SKM-1 (cell line): ENCODE measurements around the gene SLC48A1.
"Not testable (repeated sequence)": the region's sequence is repeated elsewhere in the genome, so short reads cannot be mapped to it uniquely, and the experiment has no call there.

Experiments
- DNase-seq: peaks from one replicate; lab custom pipeline; 2025; ENCODE audit not compliant: unreplicated experiment; lab: John Stamatoyannopoulos, UW

Gene SLC48A1

DNA sequence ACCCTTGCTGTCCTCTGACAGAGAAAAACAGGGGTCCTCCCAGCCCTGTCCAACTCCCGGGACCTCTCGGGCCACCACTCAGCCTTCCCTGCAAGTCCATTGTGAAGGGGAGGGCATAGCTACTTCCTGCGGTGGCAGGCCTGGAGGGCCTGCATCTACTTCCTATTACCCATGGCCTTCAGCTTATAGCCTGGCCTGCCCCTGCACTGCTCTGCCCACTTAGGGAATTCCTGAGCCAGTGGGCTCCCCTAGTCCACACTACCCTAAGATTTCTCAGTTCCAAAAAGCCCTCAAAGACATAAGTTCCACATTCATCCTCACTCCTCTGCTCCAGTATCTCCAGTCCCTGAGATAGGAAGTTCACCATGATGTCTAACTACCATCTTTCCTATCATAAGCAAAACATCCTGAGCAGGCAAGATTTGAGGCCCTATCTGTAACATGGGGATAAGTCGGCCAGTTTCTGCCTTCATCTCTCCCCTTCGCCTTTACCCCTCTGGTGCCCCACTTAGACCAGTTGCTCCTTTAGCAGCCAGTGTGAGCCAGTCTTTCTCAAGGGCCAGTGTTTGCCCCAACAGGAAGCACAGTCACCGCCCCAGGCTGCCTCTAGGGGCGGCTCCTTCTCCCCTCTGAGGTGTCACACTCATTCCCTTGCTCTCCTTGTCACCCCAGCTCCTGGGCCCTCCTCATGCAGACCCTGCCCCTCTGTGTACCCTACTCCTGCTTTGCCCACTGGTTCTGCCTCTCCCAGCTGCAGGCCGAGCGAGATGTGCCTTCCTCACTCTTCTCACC, 35.7 kb downstream of the SLC48A1 start:
- no peak for DNase-seq

DNA sequence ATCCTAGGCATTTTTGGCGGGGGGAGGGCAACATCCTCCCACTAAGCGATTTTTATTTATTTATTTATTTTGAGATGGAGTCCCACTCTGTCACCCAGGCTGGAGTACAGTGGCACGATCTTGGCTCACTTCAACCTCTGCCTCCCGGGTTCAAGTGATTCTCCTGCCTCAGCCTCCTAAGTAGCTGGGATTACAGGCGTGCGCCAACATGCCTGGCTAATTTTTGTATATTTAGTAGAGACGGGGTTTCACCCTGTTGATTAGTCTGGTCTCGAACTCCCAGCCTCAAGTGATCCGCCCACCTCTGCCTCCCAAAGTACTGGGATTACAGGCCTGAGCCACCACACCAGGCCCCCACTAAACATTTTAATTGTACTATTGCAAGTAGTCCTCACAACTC, 36.5 kb downstream of the SLC48A1 start:
- not testable (repeated sequence) for DNase-seq

DNA sequence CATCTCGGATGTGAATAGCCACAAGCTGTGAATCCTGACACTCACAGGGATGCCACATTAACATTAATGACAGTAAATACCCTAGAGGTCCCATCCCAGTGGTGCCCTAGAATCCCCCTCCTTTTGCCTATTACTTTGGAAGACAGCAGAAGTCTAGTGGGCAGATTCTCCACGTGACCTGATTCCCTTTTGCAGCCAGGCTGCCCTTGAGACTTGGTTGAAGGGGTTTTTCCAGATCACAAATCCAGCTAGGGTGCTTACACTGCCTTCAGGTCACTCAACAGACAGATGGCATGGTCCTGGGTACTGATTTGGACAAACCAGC, 38.0 kb downstream of the SLC48A1 start:
- no peak for DNase-seq

DNA sequence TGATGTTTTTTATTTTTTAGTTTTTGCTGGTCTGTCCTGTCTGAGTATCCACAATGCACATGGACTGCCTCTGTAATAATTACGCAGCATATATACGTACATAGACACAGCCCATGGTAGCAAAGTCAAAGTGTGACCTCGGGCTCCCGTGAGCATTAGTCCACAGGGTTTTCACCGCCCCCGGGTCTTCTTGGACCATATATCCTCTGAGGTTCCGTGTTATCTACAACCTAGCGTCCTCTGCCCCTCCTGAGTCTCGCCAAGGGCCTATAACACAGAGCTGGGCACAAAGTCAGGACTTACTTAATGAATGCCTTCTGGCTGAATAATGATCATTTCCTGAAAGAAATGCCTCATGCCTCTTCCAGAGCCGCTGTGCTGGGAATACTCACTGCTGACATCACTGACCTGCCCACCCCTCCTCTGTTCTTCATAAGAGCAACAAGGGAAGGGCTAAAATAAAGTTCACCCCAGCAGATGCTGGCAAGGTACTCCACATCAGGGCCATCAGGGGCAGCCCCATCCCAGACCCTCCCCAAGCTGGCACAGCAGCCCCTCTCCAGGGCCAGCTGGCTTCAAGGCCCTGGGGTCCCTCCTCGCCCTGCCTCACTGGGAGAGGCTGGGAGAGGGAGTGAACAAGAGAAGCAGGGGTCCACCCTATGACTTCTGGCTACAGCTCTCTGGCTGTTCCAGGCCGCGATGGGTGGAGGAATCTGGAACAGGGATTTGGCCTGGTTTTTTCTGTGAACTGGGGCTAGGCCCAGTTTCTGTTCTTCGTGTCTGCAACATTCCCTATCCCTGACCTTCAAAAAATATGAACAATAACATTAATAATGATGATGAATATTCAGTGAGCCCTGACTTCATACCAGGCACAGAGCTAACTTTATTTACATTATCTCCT, 38.8 kb downstream of the SLC48A1 start:
- DNase-seq, result no peak

DNA sequence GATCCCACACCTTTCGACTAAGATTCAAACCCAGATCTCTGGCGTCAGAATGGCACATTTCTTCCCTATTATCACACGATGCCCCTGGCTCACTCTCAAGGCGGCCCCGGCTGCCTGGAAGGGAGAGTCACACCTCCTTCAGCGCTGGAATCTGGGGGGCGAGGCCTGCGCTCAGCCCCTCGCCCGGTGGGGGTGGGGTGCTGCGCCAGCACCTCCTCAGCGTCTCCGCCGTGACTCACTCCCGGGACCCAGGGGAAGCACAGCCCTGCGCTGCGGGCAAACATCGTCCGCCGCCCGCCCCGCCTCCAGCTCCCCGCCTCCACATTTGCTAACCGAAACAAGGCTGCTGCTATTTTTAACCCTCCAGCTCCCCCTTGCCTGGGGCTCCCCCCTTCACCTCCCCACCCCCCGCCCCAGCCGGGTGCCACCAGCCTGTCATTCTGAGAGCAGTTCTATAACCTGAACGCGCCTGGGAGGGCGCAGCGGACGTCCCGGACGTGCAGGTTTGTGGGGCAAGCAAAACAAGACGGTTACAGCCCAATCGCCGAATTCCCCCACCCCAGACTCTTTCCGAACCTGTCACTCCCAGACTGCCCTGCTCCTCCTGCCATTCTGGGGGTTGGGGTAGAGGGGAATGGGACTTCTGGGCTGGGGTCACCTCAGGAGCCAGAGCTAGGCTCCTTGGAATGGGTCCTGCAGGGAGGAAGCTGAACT, 39.9 kb downstream of the SLC48A1 start:
- peak; percentile 19 for DNase-seq

DNA sequence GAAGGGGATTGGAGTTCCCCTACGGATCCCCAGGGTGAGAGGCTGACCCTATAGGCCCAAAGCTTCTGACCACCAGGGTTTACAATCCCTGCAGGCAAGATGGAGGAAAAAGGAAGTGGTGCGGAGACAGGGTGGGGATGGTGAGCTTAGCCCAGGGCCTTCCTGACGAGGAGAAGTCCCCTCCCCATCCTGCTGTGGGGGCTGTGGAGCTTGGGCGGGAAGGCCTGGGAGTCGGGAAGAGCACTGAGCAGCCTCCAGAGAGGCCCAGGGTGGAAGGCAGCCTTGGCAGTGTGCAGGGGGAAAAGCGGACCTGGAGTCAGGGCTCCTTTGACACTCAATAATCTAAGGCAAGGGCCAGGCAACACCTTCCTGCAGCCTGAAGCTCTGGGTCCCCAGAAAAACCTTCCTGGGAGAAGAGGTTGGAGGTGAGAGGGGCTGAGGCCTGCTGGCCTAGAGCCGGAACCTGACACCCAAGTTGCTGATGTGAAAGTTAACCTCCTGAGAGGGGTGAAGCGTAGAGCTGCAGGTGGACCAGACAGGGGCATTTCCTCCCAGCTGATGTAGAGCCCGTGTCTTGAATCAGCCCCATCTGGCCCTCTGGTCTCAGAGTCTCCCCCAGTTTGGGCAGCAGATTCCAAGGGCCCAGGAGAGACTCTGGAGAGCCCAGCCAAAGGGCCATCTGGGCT, 40.6 kb downstream of the SLC48A1 start:
- no peak for DNase-seq

DNA sequence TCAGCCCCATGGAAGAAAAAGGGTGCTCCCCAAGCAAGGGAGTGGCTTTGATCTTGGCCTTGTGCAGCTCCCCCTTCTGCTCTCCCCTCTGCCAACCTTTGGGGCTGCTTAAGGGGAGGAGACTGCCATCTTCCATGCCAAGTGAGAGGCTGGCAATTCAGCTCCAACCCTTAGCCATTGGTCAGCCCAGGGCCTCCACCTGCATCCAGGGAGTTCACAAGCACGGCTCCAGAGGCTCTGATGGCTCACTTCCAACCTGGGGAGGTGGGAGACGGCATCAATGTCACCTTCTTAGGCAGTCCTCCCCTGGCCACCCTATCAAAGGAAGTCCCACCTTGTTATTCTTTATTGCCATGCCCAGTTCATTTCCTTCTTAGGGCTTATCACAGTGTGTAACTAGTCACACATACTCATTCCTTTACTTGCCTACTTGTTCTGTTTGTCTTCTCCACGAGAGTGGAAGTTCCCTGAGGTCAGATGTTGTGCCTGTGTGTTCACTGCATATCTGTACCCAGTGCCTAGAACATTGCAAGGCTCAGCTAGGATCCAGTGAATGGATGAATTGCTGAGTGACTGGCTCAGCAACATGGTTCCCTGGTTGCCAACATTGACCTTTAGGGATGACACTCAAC, 41.6 kb downstream of the SLC48A1 start:
- no peak for DNase-seq

DNA sequence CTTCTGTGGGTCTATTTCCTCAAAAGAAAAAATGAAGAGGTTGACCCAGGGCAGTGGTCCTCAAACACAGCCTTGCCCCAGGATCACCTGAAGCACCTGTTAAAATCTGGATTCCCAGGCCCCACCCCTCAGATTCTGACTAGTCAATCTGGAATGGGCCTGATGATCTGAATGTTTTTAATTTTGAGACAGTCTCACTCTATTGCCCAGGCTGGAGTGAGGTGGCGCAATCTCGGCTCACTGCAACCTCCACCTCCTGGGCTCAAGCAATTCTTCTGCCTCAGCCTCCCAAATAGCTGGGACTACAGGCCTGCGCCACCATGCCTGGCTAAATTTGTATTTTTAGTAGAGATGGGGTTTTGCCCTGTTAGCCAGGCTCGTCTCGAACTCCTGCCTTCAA, 42.4 kb downstream of the SLC48A1 start:
- not testable (repeated sequence) for DNase-seq

DNA sequence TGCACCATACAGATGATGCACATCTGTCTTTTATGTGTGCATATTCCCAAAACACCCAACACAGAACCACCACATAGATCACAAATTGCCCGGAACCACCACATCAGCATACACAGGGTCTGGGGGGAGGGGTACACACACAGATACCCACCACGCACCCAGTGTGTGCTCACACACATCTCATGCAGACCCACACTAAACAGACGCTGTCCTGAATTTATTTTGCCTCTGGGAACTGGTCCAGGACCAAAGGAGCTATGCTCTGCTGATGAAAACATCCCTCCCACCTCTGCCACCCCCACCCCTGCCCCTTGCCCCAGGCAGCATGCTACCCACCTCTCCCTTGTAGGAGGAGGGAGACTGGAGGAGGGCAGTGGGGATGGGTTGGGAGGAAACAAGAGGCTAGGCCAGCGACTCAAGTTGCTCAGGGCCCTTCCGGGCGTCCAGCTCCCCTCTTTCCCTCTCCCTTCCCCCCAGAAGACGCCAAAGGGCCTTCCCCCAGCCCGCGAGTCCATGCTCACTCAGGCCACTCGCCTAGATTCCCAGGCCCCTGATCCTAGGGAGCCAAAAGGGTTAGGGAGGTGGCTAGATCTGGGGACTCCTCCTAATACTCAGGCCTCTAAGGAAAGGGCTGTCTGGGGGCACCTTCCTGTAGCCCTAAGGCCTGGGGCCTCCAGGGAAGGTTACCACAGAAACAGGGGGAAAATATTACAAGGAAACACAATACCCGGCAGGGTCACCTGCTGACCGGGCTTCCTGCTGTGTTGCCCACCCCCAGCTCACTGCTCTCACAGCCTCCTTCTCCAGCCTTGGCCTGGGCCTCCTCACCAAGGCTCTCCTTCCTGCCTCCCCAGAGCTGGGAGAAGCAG, 43.6 kb downstream of the SLC48A1 start:
- DNase-seq, result no peak

DNA sequence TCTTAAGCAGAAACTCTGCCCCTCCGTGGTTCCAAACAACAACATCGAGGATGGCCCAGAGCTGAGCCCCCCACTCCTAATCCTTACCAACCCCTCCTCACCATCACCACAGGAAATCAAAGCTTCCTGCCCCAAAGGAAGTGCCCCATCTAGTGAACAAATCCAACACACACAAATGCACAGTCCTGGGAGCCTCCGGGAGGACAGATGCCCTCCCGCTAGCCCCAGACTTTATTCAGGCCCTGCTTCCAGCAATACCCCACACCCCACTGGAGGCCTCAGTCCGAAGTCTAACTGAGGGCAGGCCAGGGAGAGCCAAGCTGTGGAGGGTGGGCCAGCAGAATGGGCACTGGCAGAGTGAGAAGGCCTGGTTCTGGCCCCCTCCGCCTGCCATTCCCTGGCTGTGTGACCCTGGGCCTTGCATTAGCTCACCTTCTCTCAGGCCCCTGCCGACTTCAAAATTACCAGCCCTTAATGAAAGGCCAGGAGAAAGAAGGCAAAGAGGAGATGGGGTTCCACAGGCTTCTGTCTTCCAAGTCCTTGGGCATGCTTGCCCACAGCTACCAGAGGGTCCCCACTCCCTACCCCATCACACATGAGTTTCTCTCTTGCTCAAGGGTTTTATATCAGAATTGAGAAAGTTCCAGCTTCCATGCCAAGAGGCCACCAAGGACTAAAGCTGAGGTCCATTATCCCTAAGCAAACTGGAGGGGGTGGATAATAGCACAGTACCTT, 44.4 kb downstream of the SLC48A1 start:
- DNase-seq, result no peak

DNA sequence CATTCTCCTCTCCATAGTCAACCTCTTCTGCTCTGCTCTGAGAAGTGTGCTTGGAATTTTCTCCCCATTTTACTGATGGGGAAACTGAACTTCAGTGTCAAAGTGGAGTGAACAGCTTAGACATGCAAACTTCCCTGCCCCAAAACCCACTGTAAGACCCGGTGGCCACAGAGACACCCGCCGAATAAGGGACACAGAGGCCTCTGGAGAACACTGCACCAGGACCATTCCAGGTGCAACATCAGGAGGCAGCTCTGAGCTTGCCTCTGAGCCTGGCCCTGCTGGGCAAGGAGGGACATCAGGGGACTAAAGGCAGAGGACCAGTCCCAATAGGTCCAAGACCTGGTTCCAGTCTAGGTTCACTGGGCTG, 45.0 kb downstream of the SLC48A1 start:
- no peak for DNase-seq

DNA sequence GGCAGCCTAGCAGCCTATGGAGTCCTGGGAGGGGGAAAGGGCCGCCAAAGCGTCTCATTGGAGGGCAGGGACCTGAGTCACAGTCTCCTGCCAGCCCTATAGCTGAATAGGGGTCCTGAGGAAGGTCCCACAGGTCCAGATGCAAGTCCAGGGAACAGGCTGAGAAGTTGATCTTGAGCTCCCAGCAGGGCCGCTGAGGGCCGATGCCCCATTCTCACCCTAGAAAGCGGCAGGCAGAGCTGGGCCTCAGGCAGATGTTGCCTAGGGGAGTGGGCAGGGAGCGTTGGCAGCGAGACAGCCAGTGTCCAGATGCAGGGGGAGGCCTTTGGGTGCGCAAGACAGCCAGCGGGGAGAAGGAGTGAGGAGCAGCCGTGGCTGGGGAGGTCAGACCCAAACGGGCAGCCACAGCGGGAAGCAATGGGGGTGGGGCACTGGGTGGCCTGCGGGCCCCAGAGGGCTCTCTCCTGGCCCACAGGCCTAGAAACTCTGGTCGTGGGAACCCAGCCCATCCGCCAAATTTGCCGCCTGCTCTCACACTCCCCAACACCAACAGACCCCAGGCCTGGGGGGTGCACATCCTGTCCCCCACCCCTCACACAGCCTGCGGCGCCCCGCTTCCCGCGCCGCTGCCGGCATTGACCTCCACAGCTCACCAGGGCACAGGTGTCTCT, 45.6 kb downstream of the SLC48A1 start:
- DNase-seq, result no peak

DNA sequence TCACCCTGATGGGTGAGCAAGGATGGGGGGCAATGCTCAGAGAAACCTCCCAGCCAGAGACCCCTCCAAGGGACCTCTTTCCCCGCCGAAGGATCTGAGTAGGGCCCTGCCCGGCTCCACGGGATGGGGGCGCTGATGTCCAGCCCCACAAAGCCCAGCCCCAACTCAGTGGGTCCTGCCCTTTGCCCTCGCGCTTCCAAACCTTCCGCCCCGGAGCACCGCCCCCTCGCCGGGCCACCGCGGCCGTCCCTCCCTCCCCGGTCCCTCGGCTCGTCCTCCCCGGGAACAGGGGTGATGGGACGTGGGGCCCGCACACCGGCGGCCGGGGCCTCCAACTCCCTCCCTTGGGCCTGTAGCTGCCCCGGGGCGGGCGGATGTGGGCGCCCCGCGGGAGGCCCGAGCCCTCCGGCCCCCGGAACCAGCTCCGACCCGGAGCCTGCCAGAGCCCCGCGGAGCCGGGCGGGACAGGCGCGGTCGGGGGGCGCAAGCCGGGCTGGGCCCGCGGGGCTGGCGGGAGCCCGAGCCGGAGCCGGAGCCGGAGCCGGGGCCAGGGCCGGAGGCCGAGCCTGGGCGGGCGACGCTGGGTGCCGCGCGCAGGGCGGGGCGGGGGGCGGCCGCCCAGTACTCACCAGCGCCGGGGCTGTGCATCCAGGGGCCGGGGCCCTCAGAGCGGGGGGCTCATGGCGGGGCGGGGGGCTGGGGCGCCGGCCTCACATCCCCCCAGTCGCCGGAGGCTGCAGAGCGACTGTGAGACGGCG, 46.3 kb downstream of the SLC48A1 start:
- no peak for DNase-seq

DNA sequence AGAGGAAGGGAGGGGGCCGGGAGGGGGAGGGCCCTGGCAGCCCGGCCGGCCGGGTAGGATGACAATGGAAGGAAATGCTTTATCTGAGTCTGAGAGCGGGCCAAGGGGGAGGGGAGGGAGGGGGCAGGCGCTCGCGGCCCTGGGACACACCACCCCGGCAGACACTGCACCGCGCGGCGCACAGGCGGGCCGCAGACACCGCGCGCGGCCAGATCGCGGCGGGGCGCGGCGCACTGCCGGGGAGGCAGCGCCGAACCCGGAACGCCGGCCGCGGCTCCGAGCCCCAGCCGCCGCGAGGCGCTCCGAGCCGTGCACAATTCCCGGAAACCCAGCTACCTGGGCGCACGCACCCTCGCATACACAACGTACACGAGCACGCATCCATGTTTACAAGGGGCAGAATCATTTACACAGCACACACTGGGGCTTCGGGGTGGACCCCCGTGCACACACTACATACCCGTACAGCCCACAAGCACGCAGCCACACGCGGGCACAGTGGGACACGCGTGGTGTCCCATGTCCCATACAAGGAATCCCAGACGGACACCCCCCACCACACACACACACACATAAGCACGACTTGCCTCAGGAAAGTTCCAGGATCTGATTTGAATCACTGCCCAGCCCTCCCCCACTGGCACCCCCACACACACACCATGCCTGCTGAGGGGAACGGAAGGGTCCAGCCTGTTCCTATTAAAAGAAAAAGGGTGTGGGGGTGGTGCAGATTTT, 47.0 kb downstream of the SLC48A1 start, which contains the start of gene HDAC7:
Gene HDAC7, minus strand, starts transcription at position 8 of the 735 bp plus-strand sequence. CDS start 118 bp downstream, outside the sequence.
- no peak for DNase-seq

DNA sequence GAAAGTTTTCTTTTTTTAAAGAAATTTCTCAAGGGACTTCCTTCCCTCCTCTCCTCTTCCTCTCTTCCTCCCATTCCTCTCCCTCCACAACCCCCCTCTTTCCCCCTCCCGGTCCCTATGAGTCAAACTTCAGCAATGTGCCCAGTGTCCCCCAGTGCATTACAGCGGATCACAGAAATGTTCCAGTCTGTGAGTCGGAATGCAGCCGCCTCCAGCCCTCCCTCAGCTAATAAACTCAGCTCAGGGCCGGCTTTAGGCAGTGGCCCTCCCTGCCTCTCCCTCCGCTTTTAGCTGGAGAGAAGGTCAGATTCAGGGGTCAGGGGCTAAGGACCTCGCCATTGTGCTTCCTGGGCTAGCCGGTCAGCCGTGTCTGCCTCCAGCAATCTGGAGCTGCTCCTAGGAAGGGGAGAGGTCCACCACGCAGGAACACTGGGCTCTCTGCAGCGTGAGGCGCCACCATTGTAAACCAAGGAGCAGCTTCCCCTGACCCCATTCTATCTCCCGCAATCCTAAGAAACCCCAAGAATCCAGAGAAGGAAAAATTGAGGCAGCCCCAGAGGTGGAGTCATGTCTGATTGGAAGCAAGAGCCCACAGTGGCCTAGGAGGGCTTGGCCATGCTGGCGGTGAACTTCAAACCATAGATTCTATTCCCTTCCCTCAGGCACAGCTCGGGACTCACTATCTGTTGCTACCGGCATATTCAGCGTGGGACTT, 47.8 kb downstream of the SLC48A1 start:
- DNase-seq, result no peak

DNA sequence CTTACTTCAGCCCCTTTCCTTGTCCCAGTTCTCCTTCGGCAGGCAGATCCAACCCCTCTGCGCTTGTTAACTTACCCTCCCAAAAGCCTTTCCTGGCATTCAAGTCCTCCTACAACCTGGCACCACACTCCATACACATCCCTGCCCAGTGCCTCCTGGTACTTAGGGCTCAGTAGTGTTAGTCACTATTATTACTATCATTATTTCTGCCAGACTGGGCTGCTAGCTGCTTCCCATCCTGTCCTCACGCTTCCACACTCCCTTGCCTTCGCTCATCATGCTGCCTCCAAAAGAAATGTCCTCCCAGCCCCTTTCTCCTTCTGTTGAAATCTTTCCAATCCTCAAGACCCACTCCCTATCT, 48.3 kb downstream of the SLC48A1 start:
- DNase-seq, result no peak
